LHCN-M2 (cell line): ENCODE results near the gene MACF1. TPM values are rescaled to one million over a fixed set of nuclear protein-coding genes. Genes with fewer than 3 reads are reported as not detected.

ENCODE experiments used
- DNase-seq: peaks from one replicate; pipeline ENCODE4 v3.0.0-alpha.2; 2012; ENCODE audit warnings: low read depth
- total RNA-seq: library from RNA; depleted of rRNA; stranded (reverse); fragments of >200 nt; gene quantifications from 2 replicates; pipeline ENCODE4 v1.2.3, GENCODE V29; 2014

MACF1 gene
- total RNA-seq, 1 experiment from 2014 or later: 366 TPM

DNA sequence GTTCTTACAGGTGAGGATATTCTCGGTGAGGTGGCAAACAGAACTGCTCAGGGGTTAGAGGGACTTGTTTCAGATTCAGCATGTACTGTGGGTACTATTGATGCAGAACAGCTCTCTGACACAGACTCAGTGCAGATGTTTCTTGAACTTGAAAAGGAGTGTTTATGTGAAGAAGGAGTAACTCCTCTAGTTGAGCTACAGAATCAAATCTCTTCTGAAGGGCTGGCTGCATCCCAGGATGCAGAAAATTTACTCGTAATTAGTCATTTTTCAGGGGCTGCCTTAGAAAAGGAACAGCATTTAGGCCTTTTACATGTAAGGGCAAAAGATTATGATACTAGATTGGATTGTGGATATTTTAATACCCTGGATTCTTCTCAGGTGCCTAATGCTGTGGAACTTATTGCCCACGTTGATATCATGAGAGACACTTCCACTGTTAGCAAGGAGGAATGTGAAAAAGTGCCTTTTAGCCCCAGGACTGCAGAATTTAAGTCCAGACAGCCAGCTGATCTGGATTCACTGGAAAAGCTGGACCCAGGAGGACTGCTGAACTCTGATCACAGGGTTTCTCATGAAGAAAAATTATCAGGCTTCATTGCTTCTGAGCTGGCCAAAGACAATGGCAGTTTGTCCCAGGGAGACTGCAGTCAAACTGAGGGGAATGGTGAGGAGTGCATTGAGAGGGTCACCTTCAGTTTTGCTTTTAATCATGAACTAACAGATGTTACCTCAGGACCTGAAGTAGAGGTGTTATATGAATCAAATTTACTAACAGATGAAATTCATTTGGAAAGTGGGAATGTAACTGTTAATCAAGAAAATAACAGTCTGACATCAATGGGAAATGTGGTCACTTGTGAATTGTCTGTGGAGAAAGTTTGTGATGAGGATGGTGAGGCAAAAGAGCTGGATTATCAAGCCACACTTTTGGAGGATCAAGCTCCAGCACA lies 207.3 kb downstream of the MACF1 start:
- DNase-seq: no peak

GRCh38 chr1:39412892-39413291 lies 208.4 kb downstream of the MACF1 start:
- DNase-seq: peak; percentile 54

- DNase-seq: peak; percentile 73
Measured at GRCh38 chr1:39413902-39414528, 209.5 kb downstream of the MACF1 start.

DNA sequence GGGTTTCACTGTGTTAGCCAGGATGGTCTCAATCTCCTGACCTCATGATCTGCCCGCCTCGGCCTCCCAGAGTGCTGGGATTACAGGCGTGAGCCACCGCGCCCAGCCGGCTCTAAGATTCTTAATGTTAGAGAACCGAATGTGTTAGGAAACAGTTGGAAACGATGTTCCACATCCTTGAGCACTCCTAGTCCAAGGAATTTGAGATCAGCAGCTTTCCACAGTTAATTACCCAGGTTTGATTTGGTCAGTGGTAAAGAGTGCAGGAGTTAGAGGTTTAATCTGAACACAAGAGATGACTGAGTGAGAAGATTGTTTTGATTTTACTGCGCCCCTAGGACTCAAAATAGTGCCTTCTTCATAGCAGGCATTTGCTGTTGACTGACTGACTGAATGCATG lies 211.1 kb downstream of the MACF1 start:
- no peak for DNase-seq

- DNase-seq: peak; percentile 46
Measured at GRCh38 chr1:39416609-39417008, 212.1 kb downstream of the MACF1 start.

DNA sequence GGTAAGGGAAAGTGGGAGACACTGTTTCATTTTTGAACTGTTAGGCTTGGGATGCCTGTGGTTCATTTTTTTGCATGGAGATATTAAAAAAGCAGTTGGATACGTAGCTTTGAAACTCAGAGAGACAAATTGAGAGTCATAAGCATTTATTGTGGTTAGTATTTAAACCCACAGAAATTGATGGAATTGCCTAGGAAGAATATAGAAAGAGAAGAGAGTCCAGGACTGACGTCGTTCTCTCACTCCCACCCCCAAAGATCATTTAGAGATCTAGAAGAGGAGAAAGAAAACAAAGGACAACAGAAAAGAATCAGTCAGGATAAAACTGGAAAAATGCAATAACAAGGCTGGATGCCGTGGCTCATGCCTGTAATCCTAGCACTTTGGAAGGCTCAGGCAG lies 213.7 kb downstream of the MACF1 start:
- peak; percentile 31 for DNase-seq

GRCh38 chr1:39420493-39420892 lies 216.0 kb downstream of the MACF1 start:
- DNase-seq: no peak

DNA sequence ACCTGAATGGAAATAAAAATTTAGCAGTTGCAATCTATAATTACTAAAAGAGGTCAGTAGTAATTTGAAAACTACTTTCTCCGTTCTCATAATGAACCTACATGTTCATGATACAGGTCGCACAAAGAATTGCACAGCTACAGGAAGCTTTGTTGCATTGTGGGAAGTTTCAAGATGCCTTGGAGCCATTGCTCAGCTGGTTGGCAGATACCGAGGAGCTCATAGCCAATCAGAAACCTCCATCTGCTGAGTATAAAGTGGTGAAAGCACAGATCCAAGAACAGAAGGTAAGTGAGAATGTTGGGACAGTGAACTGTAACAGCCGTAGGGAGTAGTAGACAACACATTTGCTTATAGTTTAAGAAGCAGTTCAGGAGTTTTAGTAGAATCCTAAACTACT lies 218.1 kb downstream of the MACF1 start:
- DNase-seq: no peak

GRCh38 chr1:39425151-39425550 lies 220.7 kb downstream of the MACF1 start:
- DNase-seq: no peak

DNA sequence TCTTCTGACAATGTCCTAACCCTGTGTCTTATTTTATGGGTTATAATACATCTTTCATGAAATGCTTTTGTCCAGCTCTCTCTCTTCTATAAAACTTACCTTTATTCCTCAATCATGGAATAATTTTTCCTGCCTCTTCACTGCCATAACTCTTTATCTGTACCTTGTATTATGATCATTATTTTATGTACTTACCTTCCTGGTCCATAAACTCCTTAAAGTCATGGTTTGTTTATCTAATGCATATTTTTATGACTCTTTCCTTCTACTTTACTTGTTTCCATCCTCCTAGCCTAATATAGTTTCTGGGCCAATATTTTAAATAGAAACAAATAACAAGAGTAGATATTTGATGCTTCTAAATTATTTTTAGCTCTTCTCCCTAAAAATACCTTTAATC lies 221.1 kb downstream of the MACF1 start:
- DNase-seq: no peak

- DNase-seq: no peak
Measured at GRCh38 chr1:39426346-39426745, 221.9 kb downstream of the MACF1 start.

- no peak for DNase-seq
Measured at GRCh38 chr1:39427374-39427773, 222.9 kb downstream of the MACF1 start.

GRCh38 chr1:39427912-39428311 lies 223.4 kb downstream of the MACF1 start:
- no peak for DNase-seq

GRCh38 chr1:39431927-39432326 lies 227.4 kb downstream of the MACF1 start:
- DNase-seq: peak; percentile 36

GRCh38 chr1:39434797-39435395 lies 230.4 kb downstream of the MACF1 start:
- no peak for DNase-seq

DNA sequence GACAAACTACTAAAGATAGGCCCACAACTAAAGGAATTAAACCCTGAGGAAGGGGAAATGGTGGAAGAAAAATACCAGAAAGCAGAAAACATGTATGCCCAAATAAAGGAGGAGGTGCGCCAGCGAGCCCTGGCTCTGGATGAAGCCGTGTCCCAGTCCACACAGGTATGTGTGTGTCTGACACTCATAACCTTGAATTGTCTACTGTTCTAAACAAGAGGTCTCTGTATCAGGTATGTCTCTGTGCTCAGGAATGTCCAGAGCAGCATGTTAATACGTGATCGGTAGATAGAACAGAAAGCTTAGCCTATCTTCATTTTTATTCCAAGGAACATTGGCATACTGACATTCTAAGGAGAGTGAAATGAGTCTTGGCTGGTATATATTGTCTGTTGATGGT lies 231.1 kb downstream of the MACF1 start:
- DNase-seq: no peak

DNA sequence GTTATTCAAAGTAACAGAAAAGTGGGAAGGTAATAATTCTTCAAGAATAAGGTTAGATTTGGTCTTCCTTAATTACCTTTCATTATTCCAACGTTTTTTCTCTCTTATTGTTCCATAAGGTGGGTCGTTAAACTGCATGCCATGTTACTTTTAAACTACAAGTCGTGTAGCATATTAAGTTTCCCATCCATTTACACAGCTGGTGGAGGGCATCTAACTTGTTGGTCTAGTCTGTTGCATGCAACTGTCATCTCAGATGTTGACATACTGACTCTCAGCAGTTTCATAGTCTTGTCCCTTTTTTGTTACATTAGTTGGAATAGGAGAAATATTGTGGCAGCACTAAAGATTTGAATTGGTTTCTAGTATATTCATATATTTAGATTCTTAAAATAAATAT lies 232.3 kb downstream of the MACF1 start:
- DNase-seq: no peak

DNA sequence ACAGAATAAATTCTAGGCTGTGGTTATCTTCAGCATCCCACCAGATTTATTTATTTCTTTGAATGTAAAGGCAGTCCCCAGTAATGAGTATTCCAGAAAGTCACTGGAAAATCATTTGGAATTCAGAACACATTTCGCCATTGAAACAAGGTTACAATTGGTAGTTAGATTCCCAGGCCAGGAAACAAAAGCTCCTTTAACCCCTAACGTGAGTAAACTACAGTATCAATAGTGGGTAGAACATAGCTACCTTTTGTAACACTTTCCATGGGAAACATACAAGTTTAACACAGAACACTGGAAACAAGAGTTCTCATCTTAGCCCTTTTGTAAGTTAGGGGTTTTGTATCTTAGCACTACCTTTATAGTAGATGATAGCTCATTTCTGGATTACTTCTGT lies 233.5 kb downstream of the MACF1 start:
- no peak for DNase-seq

- no peak for DNase-seq
Measured at GRCh38 chr1:39440856-39441255, 236.4 kb downstream of the MACF1 start.

DNA sequence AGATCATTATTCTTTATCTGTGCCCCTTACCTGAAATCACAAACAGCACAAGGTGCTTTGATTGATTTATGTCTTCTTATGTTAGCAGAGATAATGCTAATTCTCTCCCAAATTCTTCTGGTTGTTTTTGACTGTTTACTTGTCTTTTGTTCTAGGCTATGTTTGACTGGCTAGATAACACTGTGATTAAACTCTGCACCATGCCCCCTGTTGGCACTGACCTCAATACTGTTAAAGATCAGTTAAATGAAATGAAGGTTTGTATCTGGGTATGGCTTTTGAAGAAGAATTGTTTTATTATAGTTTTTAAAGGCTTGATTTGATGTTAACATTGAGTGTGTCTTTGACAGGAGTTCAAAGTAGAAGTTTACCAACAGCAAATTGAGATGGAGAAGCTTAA lies 237.3 kb downstream of the MACF1 start:
- DNase-seq: no peak

GRCh38 chr1:39445573-39445972 lies 241.1 kb downstream of the MACF1 start:
- no peak for DNase-seq

DNA sequence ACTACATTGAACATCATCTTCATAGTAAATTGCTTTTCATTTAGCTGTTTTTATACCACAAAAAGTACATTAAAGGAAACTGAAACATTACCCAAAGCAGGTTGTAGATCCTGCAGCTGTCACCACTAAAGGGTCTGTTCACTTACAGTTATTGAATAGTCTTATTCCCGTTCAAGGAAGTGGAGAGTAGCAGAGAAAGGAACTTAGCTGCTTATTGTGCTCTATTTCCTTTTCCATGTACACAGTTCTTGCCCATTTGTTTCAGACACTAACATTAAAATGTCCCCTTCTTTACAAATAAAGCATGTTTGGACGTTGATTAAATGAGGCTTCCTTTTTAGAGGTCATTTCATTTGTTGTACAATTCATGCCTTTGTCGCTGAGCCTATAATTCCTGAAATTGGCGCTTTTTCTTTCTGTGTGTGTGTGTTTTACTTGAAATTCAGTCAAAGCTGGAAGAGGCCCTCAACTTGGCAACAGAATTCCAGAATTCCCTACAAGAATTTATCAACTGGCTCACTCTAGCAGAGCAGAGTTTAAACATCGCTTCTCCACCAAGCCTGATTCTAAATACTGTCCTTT lies 242.6 kb downstream of the MACF1 start:
- DNase-seq: no peak
